Testis (tissue), 3 donors: ENCODE results near the gene STX1B. TPM values are rescaled to one million over a fixed set of nuclear protein-coding genes. Genes with fewer than 3 reads are reported as not detected.

Experiments used
- DNase-seq: peaks from one replicate; pipeline ENCODE4 v3.0.0-alpha.2; 2019
- H3K27ac ChIP-seq, 2 donors: fragments of 200-600 bp; sonication (generic); one replicate each; pipeline ENCODE4 v1.5.1; 2019
- H3K27me3 ChIP-seq: fragments of 200-600 bp; sonication (generic); one replicate; pipeline ENCODE4 v1.5.1; 2019
- H3K36me3 ChIP-seq: fragments of 200-600 bp; sonication (generic); one replicate; pipeline ENCODE4 v1.5.1; 2017; ENCODE audit warnings: low read depth; ENCODE audit errors: missing control alignments
- H3K4me1 ChIP-seq: fragments of 200-600 bp; sonication (generic); one replicate; pipeline ENCODE4 v1.5.1; 2019
- H3K4me3 ChIP-seq, 2 donors: fragments of 200-600 bp; sonication (generic); one replicate each; pipeline ENCODE4 v1.5.1; 2017 to 2019
- H3K9me3 ChIP-seq: fragments of 200-600 bp; sonication (generic); one replicate; pipeline ENCODE4 v1.5.1; 2017
- POLR2A ChIP-seq: fragments of 450-650 bp; IDR thresholded peaks from one replicate; pipeline ENCODE4 v1.6.1; 2017; ENCODE audit warnings: antibody characterized with exemption, mild to moderate bottlenecking, moderate library complexity
- WGBS, 2 donors: methylation state at CpG; one replicate each; pipeline ENCODE4 v1.1.5; 2018; 5-methylcytosine and 5-hydroxymethylcytosine counted together
- intact Hi-C: fragments of 100-400 bp; cut with DNase I; formaldehyde crosslinking; loops from one replicate; pipeline ENCODE4 v1.15.1; 2023; ENCODE audit warnings: low total_unique reads
- polyA plus RNA-seq: library from polyadenylated mRNA; stranded (reverse); fragments of 350-450 nt; fragmentation: Illumina TruSeq; extraction: RNeasy Lipid Tissue Mini Kit (QIAGEN cat#74804); gene quantifications from one replicate; pipeline ENCODE4 v1.2.3, GENCODE V29; 2014; ENCODE audit warnings: low read depth, low replicate concordance; ENCODE audit not compliant: insufficient read depth
- total RNA-seq, 2 donors: library from RNA; depleted of rRNA; stranded (reverse); fragments of >200 nt; gene quantifications; one replicate each; pipeline ENCODE4 v1.2.3, GENCODE V29; 2016
- TF ChIP-seq, protein P1 (sequence below), 3 experiments: fragments of 450-650 bp in 2 of 3; fragments of 200-600 bp in 1 of 3; sonication (generic) in 1 of 3; IDR thresholded peaks; one replicate each; pipeline ENCODE4 v1.5.1; 2016 to 2019; ENCODE audit warnings: antibody characterized with exemption in 3 of 3, mild to moderate bottlenecking in 2 of 3, moderate library complexity in 1 of 3

STX1B gene
- total and polyA plus RNA-seq, 3 donors from 2014 or later, result 5.8 to 8.7 (median 6.3) TPM

DNA sequence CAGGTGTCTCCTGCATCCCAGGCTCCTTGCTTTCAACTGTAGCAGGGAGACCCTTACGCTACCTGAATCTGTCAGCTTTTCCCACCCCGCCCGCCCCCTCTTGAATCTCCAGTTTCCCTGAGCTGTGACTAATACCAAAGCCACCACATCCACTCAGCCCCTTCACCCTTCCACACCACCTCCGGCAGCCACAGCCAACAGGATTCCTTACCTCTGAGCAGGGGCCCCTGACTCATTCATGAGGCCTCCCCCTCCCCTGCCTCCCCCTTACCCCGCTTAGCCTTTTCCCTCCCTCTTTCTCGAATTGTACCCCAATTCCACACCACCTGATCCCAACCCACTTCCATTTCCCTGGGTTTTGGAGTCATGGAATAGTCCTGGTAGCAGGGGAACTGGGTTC, 2.3 kb downstream of the STX1B start:
- H3K4me1 ChIP-seq, result no peaks in the 10 kb centered on the region
- no peaks in the 10 kb centered on the region for H3K27me3 ChIP-seq
- no peak for DNase-seq
- 85 to 86% methylated on average over 5 to 6 of the region's 6 CpGs for WGBS, 2 donors
- intact Hi-C loops, result no loop called here
- no peaks in the 10 kb centered on the region for H3K9me3 ChIP-seq
- no peaks in the 10 kb centered on the region for H3K36me3 ChIP-seq
- H3K4me3 ChIP-seq, result no peak overlapping the region
- no peak for TF ChIP-seq POLR2A
- TF ChIP-seq, protein P1, sequence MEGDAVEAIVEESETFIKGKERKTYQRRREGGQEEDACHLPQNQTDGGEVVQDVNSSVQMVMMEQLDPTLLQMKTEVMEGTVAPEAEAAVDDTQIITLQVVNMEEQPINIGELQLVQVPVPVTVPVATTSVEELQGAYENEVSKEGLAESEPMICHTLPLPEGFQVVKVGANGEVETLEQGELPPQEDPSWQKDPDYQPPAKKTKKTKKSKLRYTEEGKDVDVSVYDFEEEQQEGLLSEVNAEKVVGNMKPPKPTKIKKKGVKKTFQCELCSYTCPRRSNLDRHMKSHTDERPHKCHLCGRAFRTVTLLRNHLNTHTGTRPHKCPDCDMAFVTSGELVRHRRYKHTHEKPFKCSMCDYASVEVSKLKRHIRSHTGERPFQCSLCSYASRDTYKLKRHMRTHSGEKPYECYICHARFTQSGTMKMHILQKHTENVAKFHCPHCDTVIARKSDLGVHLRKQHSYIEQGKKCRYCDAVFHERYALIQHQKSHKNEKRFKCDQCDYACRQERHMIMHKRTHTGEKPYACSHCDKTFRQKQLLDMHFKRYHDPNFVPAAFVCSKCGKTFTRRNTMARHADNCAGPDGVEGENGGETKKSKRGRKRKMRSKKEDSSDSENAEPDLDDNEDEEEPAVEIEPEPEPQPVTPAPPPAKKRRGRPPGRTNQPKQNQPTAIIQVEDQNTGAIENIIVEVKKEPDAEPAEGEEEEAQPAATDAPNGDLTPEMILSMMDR (IDR thresholded peaks at IDR 0.05), result no peak
- H3K27ac ChIP-seq, result no peak overlapping the region

DNA sequence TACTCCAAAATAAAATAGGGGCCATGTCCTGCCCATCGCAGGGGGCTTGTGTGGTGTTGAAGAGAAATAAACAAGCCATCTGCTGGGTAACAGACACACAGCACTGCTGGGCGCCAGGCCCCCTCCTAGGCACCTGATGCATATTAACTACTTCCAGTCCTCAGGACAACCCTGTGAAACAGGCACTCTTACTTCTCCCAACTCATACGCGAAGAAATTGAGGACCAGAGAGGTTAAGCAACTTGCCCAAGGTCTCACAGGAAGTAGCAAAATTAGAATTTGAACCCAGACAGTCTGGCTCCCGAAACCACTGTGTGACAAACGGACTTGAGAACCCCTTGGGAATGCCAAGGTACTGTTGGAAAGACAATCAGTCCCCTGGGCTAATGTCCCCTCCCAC, 2.8 kb downstream of the STX1B start:
- Histone ChIP-seq H3K4me1 (no peaks in the 10 kb centered on the region), H3K27me3 (no peaks in the 10 kb centered on the region), H3K36me3 (no peaks in the 10 kb centered on the region), H3K27ac (no peak overlapping the region), H3K9me3 (no peaks in the 10 kb centered on the region), H3K4me3 (no peak overlapping the region)
- intact Hi-C loops, result no loop called here
- WGBS, 2 donors, result 62 to 79% methylated on average over 6 of the region's 6 CpGs
- no peak for DNase-seq
- TF ChIP-seq, protein P1 (IDR thresholded peaks at IDR 0.05), result no peak

DNA sequence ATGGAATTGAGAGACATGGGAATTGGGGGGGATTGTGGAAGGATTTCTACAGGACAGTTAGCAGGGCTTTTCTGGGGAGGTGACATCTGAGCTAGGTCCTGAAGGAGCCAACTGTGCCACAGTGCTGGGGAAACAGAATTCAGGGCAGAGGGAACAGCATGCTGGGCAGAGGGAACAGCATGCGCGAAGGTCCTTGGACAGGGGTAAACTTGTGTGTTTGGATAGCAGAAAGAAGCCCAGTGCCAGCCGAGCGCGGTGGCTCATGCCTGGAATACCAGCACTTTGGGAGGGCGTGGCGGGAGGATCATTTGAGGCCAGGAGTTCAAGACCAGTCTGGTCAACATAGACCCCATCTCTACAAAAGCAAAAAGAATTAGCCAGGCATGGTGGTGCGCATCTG, 3.8 kb downstream of the STX1B start:
- Histone ChIP-seq H3K27ac (no peak overlapping the region), H3K4me1 (peaks cover 8% of the 10 kb centered on the region), H3K9me3 (no peaks in the 10 kb centered on the region), H3K36me3 (no peaks in the 10 kb centered on the region), H3K4me3 (no peak overlapping the region), H3K27me3 (no peaks in the 10 kb centered on the region)
- DNase-seq, result no peak
- intact Hi-C loops, result no loop called here
- 88 to 92% methylated on average over 8 of the region's 8 CpGs for WGBS, 2 donors
- TF ChIP-seq, protein P1 (IDR thresholded peaks at IDR 0.05), result no peak
- no peak for TF ChIP-seq POLR2A

DNA sequence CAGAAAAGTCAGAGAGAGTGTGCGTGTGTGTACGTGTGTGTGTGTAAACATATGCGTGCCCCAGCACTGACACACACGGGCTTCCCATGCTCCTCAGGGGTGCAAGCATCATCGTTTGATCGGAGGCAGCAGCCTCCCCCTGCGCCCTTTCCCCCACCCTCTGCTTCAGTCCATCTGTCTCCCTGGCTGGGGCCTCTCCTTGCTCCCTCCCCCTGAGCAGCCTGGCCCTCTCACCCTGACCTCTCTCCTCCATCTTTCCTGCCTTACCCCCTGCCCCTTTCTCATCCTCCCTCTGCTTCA, 4.4 kb downstream of the STX1B start:
- TF ChIP-seq, protein P1 (IDR thresholded peaks at IDR 0.05), result no peak
- no peak for TF ChIP-seq POLR2A
- intact Hi-C loops, result no loop called here
- Histone ChIP-seq H3K27ac (no peak overlapping the region), H3K4me1 (peaks cover 8% of the 10 kb centered on the region), H3K36me3 (no peaks in the 10 kb centered on the region), H3K9me3 (no peaks in the 10 kb centered on the region), H3K27me3 (no peaks in the 10 kb centered on the region), H3K4me3 (no peak overlapping the region)
- 59 to 61% methylated on average over 7 of the region's 7 CpGs for WGBS, 2 donors
- DNase-seq, result no peak

DNA sequence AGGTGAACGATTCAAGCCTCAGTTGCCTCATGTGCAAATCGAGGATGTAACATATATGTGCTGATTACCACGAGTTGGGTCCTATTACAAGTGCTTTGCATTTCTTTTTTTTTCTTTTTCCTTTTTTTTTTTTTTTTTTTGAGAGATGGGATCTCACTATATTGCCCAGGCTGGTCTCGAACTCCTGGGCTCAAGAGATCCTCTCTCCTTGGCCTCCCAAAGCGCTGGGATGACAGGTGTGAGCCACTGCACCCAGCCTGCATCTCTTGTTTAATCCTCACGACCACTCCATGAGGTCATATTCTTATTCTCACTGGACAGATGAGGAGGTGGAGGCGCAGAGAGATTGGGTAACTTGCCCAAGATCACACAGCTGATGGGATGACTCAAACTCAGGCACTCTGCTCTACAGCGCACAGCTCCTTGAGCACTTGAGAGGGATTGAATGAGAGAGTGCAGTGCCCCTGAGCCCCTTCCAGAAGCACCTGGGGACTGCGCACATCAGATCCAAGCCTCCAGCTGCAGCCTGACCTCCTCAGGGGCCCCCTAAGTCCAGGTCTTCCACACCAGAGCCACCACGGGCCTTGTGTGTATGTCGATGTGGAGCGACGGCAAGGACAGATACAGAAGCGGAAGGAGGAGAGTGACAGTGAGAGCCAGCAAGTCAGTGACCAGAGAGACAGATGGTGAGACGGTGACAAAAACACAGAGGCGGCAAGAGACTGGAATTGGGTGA, 4.9 kb downstream of the STX1B start:
- Histone ChIP-seq H3K4me3 (no peak overlapping the region), H3K27ac (no peak overlapping the region), H3K27me3 (no peaks in the 10 kb centered on the region), H3K4me1 (peaks cover 8% of the 10 kb centered on the region), H3K36me3 (no peaks in the 10 kb centered on the region), H3K9me3 (no peaks in the 10 kb centered on the region)
- intact Hi-C loops, result no loop called here
- 80 to 88% methylated on average over 14 to 16 of the region's 16 CpGs for WGBS, 2 donors
- no peak for TF ChIP-seq POLR2A
- TF ChIP-seq, protein P1 (IDR thresholded peaks at IDR 0.05), result no peak
- DNase-seq, result no peak
